Dermis microvascular lymphatic vessel endothelial cell (primary cell): ENCODE results near the gene LIG3. TPM values are rescaled to one million over a fixed set of nuclear protein-coding genes. Genes with fewer than 3 reads are reported as not detected.
"Not testable (repeated sequence)": the region's sequence is repeated elsewhere in the genome, so short reads cannot be mapped to it uniquely, and the experiment has no call there.

Source experiments
- DNase-seq, 2 donors: peaks; one replicate each; pipeline versions ENCODE4 v3.0.0 to v3.0.0-alpha.2; 2010; ENCODE audit warnings: low read depth in 2 of 2
- total RNA-seq: library from RNA; depleted of rRNA; stranded (reverse); fragments of >200 nt; gene quantifications from 2 replicates; pipeline ENCODE4 v1.2.1, GENCODE V29; 2014

LIG3 gene
- total RNA-seq, 1 donor from 2014 or later = 14.4 TPM

GRCh38 chr17:35041390-35041789 is 61.1 kb downstream of the LIG3 start:
- no peak for DNase-seq

DNA sequence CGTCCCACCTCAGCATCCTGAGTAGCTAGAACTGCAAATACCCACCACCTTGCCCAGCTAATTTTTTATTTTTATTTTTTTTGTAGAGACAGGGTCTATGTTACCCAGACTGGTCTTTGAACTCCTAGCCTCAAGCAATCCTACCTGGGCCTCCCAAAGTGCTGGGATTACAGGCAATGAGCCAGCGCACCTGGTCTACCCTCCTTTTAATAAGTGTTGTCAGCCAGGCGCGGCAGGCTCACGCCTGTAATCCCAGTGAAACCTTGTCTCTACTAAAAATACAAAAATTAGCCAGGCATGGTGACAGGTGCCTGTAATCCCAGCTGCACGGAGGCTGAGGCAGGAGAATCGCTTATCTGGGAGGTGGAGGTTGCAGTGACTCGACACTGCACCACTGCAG is 63.9 kb downstream of the LIG3 start:
- no peak for DNase-seq

- DNase-seq = not testable (repeated sequence)
Observed at GRCh38 chr17:35045458-35045979, 65.2 kb downstream of the LIG3 start.

DNA sequence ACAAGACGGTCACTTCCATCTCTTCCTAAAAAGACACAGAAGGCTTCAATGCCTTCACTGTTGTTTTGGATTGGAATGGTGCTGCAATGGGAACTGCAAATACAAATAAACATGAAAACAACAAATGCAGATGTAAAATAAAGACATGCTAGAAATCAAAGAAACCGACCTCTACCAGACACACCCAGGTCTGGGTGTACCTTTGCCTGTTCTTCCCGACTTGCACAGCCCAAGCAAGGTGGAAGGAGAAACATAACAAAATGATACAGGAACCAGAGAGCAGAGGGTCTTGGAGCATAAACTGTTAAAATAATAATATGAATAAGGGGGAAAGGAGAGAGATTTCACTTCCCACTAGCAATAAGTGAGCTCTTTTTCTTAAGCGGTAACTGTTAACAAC is 65.9 kb downstream of the LIG3 start:
- no peak for DNase-seq

DNA sequence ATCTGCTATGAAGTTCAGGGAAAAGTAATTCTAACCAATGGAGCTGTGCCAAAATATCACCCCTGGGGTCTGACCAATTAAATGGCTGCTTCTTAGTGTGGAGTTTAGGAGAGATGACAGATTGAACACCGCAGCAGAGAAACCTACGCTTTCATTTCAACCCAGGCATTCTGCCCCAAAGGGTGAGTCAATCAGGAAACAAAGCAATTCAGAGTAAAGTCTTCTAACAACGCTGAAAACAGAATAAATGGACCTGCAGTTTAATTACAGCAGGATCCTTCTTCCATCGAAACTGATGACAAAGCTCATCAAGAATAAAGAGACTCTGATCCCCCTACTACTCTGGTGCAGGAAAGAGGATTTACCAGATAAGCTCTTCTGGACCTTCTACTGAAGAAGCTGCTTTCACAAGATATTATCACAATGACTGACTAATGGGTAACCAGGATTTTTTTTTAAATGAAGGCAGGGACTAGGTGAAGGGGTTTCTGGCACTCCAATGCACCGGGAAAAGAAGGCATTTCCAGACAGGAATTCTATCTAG is 66.5 kb downstream of the LIG3 start:
- peak; percentile 63 to 91 for DNase-seq

- DNase-seq = no peak
Observed at GRCh38 chr17:35048685-35049379, 68.5 kb downstream of the LIG3 start.

DNA sequence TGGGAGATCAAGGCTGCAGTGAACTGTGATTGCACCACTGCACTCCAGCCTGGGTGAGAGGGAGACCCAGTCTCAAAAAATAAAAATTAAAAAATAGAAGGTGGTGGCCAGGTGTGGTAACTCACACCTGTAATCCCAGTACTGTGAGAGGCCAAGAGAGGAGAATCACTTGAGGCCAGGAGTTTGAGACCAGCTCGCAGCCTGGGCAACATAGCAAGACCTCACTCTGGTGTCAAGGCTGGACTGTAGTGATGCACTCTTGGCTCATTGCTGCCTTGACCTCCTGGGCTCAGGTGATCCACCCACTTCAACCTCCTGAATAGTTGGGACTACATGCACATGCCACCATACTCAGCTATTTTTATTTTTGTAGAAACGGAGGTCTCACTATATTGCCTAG is 69.9 kb downstream of the LIG3 start:
- DNase-seq = no peak

DNA sequence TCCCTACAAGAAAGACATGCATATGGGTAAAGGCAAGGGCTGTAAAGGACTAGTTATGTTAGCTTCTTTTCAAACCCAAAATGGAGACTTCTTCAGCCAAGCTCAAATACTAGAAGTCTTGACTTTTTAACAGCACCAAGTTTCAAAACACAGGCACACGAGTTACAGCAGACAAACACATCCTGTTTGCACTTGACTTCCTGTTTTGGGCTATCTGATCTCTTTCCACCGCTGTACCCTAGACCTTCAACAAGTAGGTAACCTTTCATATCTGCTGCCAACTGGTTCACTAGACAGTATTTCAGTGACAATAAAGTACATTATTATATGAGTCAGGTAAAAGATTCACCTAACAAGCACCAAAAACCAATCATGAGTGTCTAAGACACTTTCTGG is 70.9 kb downstream of the LIG3 start:
- DNase-seq = peak; percentile 20 to 72

DNA sequence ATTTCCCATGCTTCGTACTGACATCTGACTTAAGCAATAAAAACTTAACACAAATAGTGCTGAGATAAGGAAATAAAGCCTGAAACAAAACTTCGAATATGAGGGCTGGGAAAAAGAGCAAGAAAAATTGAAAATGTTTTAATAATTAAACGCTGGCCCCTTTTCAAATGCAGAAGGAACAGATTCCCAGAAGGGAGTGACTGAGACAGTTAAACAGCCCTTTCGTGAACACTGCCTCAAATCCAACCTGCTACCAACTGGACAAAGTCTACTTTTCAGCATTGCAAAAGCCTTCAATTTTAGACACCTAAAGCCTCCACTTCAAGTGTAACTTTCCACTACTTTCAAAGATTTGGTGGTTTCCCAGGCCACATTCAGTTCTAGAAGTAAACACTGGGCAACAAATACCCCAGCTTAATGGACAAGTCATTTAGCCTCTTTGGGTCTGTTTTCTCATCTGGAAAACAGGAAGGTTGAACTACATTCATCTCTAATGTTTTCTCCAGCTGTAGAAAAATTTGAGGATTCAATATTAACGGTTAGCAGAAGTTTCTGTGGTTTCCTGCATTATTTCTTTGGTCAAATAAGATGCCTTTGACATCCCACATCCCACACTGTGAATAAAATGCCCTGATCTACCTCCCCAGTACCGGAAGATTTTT is 71.4 kb downstream of the LIG3 start:
- peak in 1 of 2 donors; percentile 75 for DNase-seq

- DNase-seq = no peak
Observed at GRCh38 chr17:35052241-35052610, 71.9 kb downstream of the LIG3 start.

DNA sequence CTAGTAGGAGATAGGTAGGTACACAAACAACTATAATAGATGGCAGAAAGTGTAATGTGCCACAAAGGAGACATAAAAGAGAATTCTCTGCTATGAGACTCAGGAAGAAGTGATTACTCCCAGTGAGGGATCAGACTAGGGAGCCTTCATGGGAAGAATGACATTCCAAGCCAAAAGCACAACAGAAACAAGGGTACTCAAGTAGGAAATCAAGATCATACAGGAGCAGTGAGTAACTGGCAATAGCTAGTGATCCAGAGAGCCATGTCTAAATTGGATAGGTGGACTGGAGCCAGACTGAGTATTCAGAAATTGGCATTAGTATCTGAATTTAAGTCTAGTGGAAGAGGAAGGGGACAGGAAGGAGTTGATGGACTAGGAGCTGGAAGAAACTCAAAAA is 72.5 kb downstream of the LIG3 start:
- DNase-seq = no peak

DNA sequence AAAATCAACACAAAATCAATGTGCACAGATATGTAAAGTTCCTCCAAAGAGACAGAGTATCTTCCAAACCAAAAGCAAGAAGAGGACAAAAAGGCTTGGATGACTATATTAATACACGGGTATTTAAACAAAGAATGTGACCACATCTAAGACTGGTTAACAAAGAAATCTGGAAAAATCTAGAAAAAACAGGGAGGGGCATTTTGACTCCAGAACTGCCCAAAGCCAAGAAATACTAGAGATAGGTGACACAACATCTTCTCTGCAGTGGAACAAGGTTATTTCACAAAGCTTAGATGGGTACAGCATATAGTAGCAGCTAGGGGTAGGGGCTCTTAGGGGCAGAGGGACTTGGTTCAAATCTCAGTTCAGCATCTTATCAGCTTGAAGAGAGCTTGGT is 72.9 kb downstream of the LIG3 start:
- no peak for DNase-seq

DNA sequence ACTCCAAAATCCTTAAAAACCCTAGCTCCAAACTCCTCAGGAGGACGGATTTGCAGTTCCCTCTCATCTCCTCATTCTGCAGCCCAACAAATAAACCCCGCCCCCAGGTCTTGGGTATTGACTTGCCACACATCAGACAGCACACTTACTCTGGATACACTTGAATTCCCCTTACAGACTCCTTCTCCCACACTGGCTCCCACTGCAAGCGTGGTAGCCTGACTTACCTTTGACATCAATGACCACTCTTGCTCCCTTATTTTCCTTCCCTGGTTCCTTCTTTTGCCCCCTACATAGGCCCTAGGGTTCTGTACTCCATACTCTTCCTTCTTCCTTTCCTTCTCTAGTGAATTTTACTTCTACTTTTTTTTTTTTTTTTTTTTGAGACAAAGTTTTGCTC is 75.7 kb downstream of the LIG3 start:
- DNase-seq = no peak

DNA sequence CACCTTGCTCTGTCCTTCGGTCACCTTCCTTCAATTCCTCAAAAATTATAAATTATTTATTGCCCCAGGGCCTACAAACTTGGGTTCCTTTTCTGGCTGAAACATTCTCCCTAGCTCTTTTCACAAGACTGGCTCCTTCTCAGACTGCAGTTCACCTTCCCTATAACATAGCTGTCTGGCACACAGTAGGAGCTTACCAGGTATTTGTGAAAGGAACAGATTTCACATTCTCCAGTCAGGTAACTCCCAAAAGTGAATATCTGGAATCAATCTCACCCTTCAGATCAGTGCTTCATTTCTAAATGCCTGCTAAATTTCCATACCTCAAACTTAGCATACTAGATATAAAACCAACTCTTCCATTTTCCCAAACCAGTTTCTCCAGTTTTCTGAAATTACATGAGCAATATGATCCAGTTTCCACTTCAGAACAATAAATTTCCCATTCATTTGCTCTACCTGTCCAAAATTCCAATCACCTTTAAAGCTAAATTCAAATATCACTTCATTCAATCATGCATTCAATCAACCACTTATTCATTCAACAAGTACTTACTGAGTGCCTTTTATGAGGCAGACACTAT is 77.1 kb downstream of the LIG3 start:
- DNase-seq = no peak

Other genes with a start within 250 kb of the LIG3 start
- 0.39 and 0.63 TPM in 2 replicates for gene CCT6B, start 19.1 kb upstream of the LIG3 start, total RNA-seq
- gene ZNF830, start 19.0 kb upstream of the LIG3 start, total RNA-seq = 8.0 and 8.3 TPM in 2 replicates
- gene RFFL, start 83.2 kb downstream of the LIG3 start, total RNA-seq = 6.0 and 7.3 TPM in 2 replicates
- gene RAD51D, start 139.3 kb downstream of the LIG3 start, total RNA-seq = 7.7 and 22.0 TPM in 2 replicates
- under 0.01 TPM in 1 of 2 replicates, not detected in the other for gene FNDC8, start 141.1 kb downstream of the LIG3 start, total RNA-seq
- gene NLE1, start 161.8 kb downstream of the LIG3 start, total RNA-seq = 15.0 and 17.4 TPM in 2 replicates
- gene UNC45B, start 167.3 kb downstream of the LIG3 start, total RNA-seq = under 0.01 TPM in 1 of 2 replicates, not detected in the other
- not detected in 2 replicates for gene SLC35G3, start 213.9 kb downstream of the LIG3 start, total RNA-seq